GM21576 (cell line): ENCODE measurements around the gene MTMR12.
A peak's percentile ranks its signal among the peaks of the same experiment; 100 is the strongest.
"Not testable (repeated sequence)": the region's sequence is repeated elsewhere in the genome, so short reads cannot be mapped to it uniquely, and the experiment has no call there.

Source experiments
- ATAC-seq: cut with Tn5 transposase; IDR thresholded peaks from one replicate; pipeline ENCODE4 v1.9.1; 2021; ENCODE audit warnings: mild to moderate bottlenecking, moderate library complexity; ENCODE audit not compliant: unreplicated experiment

The MTMR12 gene

GRCh38 chr5:32301891-32302290 is 10.8 kb downstream of the MTMR12 start:
- ATAC-seq = no peak

- no peak for ATAC-seq
Measured at GRCh38 chr5:32299059-32299677, 13.6 kb downstream of the MTMR12 start.

- ATAC-seq = peak; percentile 44
Measured at GRCh38 chr5:32298059-32298415, 14.7 kb downstream of the MTMR12 start.

GRCh38 chr5:32297181-32298058 is 15.3 kb downstream of the MTMR12 start:
- ATAC-seq = no peak

- ATAC-seq = not testable (repeated sequence)
Measured at GRCh38 chr5:32295966-32296772, 16.6 kb downstream of the MTMR12 start.

- no peak for ATAC-seq
Measured at GRCh38 chr5:32291591-32291990, 21.1 kb downstream of the MTMR12 start.

- peak; percentile 67 for ATAC-seq
Measured at GRCh38 chr5:32290922-32291321, 21.8 kb downstream of the MTMR12 start.

GRCh38 chr5:32290501-32290900 is 22.2 kb downstream of the MTMR12 start:
- ATAC-seq = not testable (repeated sequence)

- ATAC-seq = not testable (repeated sequence)
Measured at GRCh38 chr5:32289986-32290385, 22.8 kb downstream of the MTMR12 start.

- not testable (repeated sequence) for ATAC-seq
Measured at GRCh38 chr5:32288135-32288534, 24.6 kb downstream of the MTMR12 start.

- ATAC-seq = not testable (repeated sequence)
Measured at GRCh38 chr5:32287525-32287924, 25.2 kb downstream of the MTMR12 start.

GRCh38 chr5:32285510-32286138 is 27.1 kb downstream of the MTMR12 start:
- no peak for ATAC-seq

- peak; percentile 57 for ATAC-seq
Measured at GRCh38 chr5:32283539-32284377, 29.0 kb downstream of the MTMR12 start.

GRCh38 chr5:32283061-32283460 is 29.7 kb downstream of the MTMR12 start:
- ATAC-seq = no peak

GRCh38 chr5:32282633-32283032 is 30.1 kb downstream of the MTMR12 start:
- ATAC-seq = no peak

- not testable (repeated sequence) for ATAC-seq
Measured at GRCh38 chr5:32281378-32282133, 31.2 kb downstream of the MTMR12 start.

GRCh38 chr5:32280656-32281081 is 32.1 kb downstream of the MTMR12 start:
- ATAC-seq = peak; percentile 78

- no peak for ATAC-seq
Measured at GRCh38 chr5:32279786-32280185, 33.0 kb downstream of the MTMR12 start.

GRCh38 chr5:32279223-32279622 is 33.5 kb downstream of the MTMR12 start:
- ATAC-seq = no peak
